Testis (tissue), 3 donors: Measurements from ENCODE around the gene PIGW. TPM values are rescaled to one million over a fixed set of nuclear protein-coding genes. Genes with fewer than 3 reads are reported as not detected.

ENCODE experiments used
- DNase-seq: peaks from one replicate; pipeline ENCODE4 v3.0.0-alpha.2; 2019
- H3K27ac ChIP-seq, 2 donors: fragments of 200-600 bp; sonication (generic); one replicate each; pipeline ENCODE4 v1.5.1; 2019
- H3K27me3 ChIP-seq: fragments of 200-600 bp; sonication (generic); one replicate; pipeline ENCODE4 v1.5.1; 2019
- H3K36me3 ChIP-seq: fragments of 200-600 bp; sonication (generic); one replicate; pipeline ENCODE4 v1.5.1; 2017; ENCODE audit warnings: low read depth; ENCODE audit errors: missing control alignments
- H3K4me1 ChIP-seq: fragments of 200-600 bp; sonication (generic); one replicate; pipeline ENCODE4 v1.5.1; 2019
- H3K4me3 ChIP-seq, 2 donors: fragments of 200-600 bp; sonication (generic); one replicate each; pipeline ENCODE4 v1.5.1; 2017 to 2019
- H3K9me3 ChIP-seq: fragments of 200-600 bp; sonication (generic); one replicate; pipeline ENCODE4 v1.5.1; 2017
- POLR2A ChIP-seq: fragments of 450-650 bp; IDR thresholded peaks from one replicate; pipeline ENCODE4 v1.6.1; 2017; ENCODE audit warnings: antibody characterized with exemption, mild to moderate bottlenecking, moderate library complexity
- WGBS, 2 donors: methylation state at CpG; one replicate each; pipeline ENCODE4 v1.1.5; 2018; 5-methylcytosine and 5-hydroxymethylcytosine counted together
- intact Hi-C: fragments of 100-400 bp; cut with DNase I; formaldehyde crosslinking; loops from one replicate; pipeline ENCODE4 v1.15.1; 2023; ENCODE audit warnings: low total_unique reads
- polyA plus RNA-seq: library from polyadenylated mRNA; stranded (reverse); fragments of 350-450 nt; fragmentation: Illumina TruSeq; extraction: RNeasy Lipid Tissue Mini Kit (QIAGEN cat#74804); gene quantifications from one replicate; pipeline ENCODE4 v1.2.3, GENCODE V29; 2014; ENCODE audit warnings: low read depth, low replicate concordance; ENCODE audit not compliant: insufficient read depth
- total RNA-seq, 2 donors: library from RNA; depleted of rRNA; stranded (reverse); fragments of >200 nt; gene quantifications; one replicate each; pipeline ENCODE4 v1.2.3, GENCODE V29; 2016
- TF ChIP-seq, protein P1 (sequence below), 3 experiments: fragments of 450-650 bp in 2 of 3; fragments of 200-600 bp in 1 of 3; sonication (generic) in 1 of 3; IDR thresholded peaks; one replicate each; pipeline ENCODE4 v1.5.1; 2016 to 2019; ENCODE audit warnings: antibody characterized with exemption in 3 of 3, mild to moderate bottlenecking in 2 of 3, moderate library complexity in 1 of 3

The PIGW gene
- total and polyA plus RNA-seq, 3 donors from 2014 or later = 5.5 to 8.5 (median 7.6) TPM

DNA sequence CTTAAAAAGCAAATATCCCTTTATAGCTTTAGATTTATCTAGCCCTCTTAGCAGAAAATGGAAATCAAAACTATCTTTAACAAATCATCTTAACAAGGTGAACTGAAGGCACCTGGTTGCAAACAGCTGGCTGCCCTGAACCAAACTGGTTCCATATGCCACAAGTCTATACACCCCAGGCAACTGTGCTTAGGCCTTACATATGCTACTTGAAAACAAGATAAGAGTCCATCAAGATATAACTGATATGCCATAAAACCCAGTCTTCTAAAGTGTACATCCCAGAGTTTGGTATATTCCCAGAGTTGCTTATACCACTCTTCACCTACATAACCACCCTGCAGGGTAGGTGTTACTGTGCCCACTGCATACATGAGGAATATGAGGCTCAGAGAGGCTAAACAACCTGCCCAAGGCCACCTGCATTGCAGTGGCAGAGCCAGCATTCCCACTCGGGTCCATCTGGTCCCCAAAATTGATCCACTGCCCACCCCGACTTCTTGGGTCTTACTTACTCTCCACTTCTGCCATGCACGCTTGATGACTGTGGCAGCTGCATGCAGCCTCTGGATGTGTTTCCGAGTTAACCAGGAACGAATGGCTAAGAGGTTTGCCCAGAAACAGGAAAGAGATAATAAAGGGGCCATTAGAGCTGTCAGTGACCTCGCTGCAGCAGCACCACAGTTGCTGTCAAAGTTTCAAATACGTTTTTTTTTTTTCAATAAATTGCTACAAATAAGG is 36.1 kb upstream of the PIGW start:
- H3K4me1 ChIP-seq = no peaks in the 10 kb centered on the region
- DNase-seq = no peak
- H3K27me3 ChIP-seq = no peaks in the 10 kb centered on the region
- 76 to 79% methylated on average over 7 of the region's 7 CpGs for WGBS, 2 donors
- intact Hi-C loops = no loop called here
- no peak overlapping the region for H3K27ac ChIP-seq
- TF ChIP-seq, protein P1, sequence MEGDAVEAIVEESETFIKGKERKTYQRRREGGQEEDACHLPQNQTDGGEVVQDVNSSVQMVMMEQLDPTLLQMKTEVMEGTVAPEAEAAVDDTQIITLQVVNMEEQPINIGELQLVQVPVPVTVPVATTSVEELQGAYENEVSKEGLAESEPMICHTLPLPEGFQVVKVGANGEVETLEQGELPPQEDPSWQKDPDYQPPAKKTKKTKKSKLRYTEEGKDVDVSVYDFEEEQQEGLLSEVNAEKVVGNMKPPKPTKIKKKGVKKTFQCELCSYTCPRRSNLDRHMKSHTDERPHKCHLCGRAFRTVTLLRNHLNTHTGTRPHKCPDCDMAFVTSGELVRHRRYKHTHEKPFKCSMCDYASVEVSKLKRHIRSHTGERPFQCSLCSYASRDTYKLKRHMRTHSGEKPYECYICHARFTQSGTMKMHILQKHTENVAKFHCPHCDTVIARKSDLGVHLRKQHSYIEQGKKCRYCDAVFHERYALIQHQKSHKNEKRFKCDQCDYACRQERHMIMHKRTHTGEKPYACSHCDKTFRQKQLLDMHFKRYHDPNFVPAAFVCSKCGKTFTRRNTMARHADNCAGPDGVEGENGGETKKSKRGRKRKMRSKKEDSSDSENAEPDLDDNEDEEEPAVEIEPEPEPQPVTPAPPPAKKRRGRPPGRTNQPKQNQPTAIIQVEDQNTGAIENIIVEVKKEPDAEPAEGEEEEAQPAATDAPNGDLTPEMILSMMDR (IDR thresholded peaks at IDR 0.05) = no peak
- TF ChIP-seq POLR2A = no peak
- no peaks in the 10 kb centered on the region for H3K36me3 ChIP-seq
- H3K9me3 ChIP-seq = no peaks in the 10 kb centered on the region
- no peak overlapping the region for H3K4me3 ChIP-seq

DNA sequence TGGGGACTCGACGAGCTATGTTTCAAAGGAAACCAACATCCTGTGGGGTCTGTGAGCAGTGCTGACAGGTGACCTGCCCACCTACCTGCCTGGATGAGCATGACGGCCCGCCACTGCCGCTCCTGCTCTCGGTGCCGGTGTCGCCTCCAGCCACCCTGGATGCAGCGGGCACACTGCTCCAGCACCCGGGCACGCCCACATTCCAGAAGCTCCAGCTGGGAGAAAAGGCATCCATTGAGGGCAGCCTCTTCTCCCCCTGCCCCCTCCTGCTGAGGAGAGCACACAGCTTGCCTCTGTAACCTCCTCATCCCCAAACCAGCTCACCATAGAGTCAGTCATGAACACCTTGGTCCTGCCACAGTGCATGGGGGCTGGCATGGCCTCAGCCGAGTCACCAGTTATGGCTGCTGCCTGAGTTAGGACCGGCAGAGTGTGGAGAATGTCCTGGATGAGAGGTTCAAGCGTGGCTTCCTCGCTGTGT is 34.0 kb upstream of the PIGW start:
- H3K4me3 ChIP-seq = no peak overlapping the region
- no peaks in the 10 kb centered on the region for H3K9me3 ChIP-seq
- H3K27me3 ChIP-seq = no peaks in the 10 kb centered on the region
- no peaks in the 10 kb centered on the region for H3K4me1 ChIP-seq
- WGBS, 2 donors = 91 to 93% methylated on average over 11 to 15 of the region's 15 CpGs
- TF ChIP-seq POLR2A = no peak
- TF ChIP-seq, protein P1 (IDR thresholded peaks at IDR 0.05) = no peak
- no peak overlapping the region for H3K27ac ChIP-seq
- intact Hi-C loops = no loop called here
- DNase-seq = no peak
- H3K36me3 ChIP-seq = no peaks in the 10 kb centered on the region

DNA sequence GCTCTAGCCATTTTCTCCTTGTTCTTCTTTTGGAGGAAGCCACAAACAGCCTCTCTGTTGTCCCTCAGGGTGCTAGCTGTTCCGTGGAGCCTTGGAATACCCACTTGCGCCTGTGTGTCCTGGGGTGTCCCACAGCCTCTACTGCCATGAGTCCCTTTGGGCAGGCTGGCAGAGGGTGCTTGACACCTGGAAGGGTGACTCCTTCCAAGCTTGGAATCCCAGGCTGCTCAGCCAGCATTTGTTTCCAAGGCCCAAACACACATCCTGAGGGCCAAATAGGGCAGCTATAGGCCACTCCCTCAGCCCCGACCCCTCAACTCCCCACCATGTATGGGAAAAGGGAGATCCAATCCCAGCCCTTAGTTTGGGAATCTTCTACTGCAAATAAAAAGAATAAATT is 33.4 kb upstream of the PIGW start:
- TF ChIP-seq, protein P1 (IDR thresholded peaks at IDR 0.05) = no peak
- TF ChIP-seq POLR2A = no peak
- no peaks in the 10 kb centered on the region for H3K4me1 ChIP-seq
- intact Hi-C loops = no loop called here
- DNase-seq = no peak
- no peaks in the 10 kb centered on the region for H3K9me3 ChIP-seq
- no peaks in the 10 kb centered on the region for H3K36me3 ChIP-seq
- no peak overlapping the region for H3K27ac ChIP-seq
- H3K27me3 ChIP-seq = no peaks in the 10 kb centered on the region
- WGBS, 2 donors = 78 to 89% methylated on average over 3 of the region's 3 CpGs
- no peak overlapping the region for H3K4me3 ChIP-seq

DNA sequence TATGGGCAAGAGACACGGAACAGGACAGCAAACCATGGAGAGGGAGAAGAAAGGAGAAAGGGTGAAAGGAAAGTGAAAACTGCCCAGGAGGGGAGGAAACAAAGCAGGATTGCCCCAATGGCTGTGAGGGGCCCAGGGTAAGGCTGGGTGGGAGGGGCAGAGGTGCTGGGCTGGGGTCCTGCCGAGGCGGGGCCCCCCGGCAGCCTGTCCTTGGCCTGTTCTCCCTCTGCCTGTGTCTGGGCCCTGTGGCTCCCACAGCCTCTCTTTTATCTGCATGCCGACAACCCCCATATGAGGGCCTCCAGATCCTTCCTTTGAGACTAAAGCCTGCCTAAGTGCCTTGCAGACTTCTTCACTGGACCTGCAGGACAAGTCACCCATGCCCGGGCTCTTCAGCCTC is 32.8 kb upstream of the PIGW start:
- no peaks in the 10 kb centered on the region for H3K9me3 ChIP-seq
- H3K4me3 ChIP-seq = no peak overlapping the region
- no peak for DNase-seq
- 83 to 89% methylated on average over 6 of the region's 6 CpGs for WGBS, 2 donors
- no peaks in the 10 kb centered on the region for H3K36me3 ChIP-seq
- no peak for TF ChIP-seq POLR2A
- intact Hi-C loops = no loop called here
- H3K27me3 ChIP-seq = no peaks in the 10 kb centered on the region
- H3K4me1 ChIP-seq = no peaks in the 10 kb centered on the region
- no peak overlapping the region for H3K27ac ChIP-seq

DNA sequence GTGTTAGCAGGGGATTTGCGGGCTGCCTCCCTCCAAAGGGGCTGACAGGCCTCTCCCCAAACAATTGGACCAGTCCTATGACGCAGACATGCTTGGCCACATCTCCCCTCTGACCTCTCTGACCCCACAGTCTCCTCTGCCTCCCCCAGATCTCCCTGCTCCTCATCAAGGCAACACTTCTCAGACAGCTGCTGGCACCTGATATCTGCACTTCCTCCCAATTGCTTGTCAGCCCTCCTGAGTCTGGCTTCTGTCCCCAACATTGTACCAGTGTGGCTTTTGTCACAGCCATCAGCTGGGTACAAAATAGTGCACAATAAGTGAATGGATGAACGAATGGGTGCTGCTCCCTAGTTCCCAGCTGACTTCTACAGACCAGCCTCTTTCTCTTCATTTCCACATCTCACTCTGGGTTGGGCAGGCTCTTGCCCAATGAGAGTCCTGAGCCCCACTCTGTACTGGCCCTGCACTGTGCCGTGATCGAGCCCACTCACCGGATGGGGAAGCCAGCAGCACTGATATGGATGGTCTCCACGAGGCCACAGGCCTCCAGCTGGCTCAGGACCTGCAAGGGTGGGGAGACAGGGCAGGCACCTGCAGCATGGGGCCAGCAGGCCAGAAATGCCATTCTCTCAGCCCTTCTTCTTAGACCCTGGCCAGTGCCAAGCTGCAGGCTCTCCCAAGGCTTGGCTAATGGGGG is 31.2 kb upstream of the PIGW start:
- intact Hi-C loops = no loop called here
- H3K9me3 ChIP-seq = no peaks in the 10 kb centered on the region
- H3K4me1 ChIP-seq = no peaks in the 10 kb centered on the region
- no peaks in the 10 kb centered on the region for H3K27me3 ChIP-seq
- TF ChIP-seq POLR2A = no peak
- TF ChIP-seq, protein P1 (IDR thresholded peaks at IDR 0.05) = no peak
- H3K27ac ChIP-seq = no peak overlapping the region
- H3K4me3 ChIP-seq = no peak overlapping the region
- DNase-seq = no peak
- no peaks in the 10 kb centered on the region for H3K36me3 ChIP-seq
- 96 to 97% methylated on average over 3 to 7 of the region's 7 CpGs for WGBS, 2 donors
